Heart left ventricle (tissue), 13 donors: Measurements from ENCODE around the gene SNORC.
"Not testable (repeated sequence)": the region's sequence is repeated elsewhere in the genome, so short reads cannot be mapped to it uniquely, and the experiment has no call there.

Experiments used
- CTCF ChIP-seq, 12 donors: fragments of 200-600 bp; sonication (generic) in 4 of 12; IDR thresholded peaks; one replicate each; pipeline versions ENCODE4 v1.5.0 to v1.8.0; 2018 to 2022; ENCODE audit warnings: antibody characterized with exemption in 12 of 12, mild to moderate bottlenecking in 5 of 12
- POLR2A ChIP-seq, 2 donors: fragments of 450-650 bp; IDR thresholded peaks; one replicate each; pipeline ENCODE4 v1.6.1; 2017; ENCODE audit warnings: antibody characterized with exemption in 2 of 2, mild to moderate bottlenecking in 2 of 2, moderate library complexity in 2 of 2
- donor health status: ischemic (EF 13 %, LVEDD 7.1; RV severe dilation, severe dysfunction).
- donor health status: DM: no; HTN: yes; CAD: no.
- donor health status: DM: no; HTN: no; CAD: no.
- donor health status: ischemic (EF 25% LVEDD 6.9; RV normal size, moderate dysfunction).
- donor health status: ischemic (EF 25% LVEDD 5.7; RV mildly dilated, moderate dysfunction).
- donor health status: ischemic (EF 35%, LVEDD 5.7; RV mildly dilated, moderate dysfunction).
- donor health status: nonischemic (EF 11% LVEDD 7.7; RV severe dilation, severe dysfunction).
- donor health status: DM: yes; HTN: yes; CAD: no.
- donor health status: PGD.
- donor health status: ischemic (EF 29% LVEDD 5.4; RV normal size, mild dysfunction).
- donor health status: nonischemic (EF 23%, LVEDD 6.1; RV moderate dilation, normal function).

GRCh38 chr2:232907718-232908085 is 37.6 kb downstream of the SNORC start:
- TF ChIP-seq CTCF, POLR2A (IDR thresholded peaks at IDR 0.05): not testable (repeated sequence)
